ENCODE results near the gene PROC. TPM values are rescaled to one million over a fixed set of nuclear protein-coding genes. Genes with fewer than 3 reads are reported as not detected.

The PROC gene
- total RNA-seq: not detected

DNA sequence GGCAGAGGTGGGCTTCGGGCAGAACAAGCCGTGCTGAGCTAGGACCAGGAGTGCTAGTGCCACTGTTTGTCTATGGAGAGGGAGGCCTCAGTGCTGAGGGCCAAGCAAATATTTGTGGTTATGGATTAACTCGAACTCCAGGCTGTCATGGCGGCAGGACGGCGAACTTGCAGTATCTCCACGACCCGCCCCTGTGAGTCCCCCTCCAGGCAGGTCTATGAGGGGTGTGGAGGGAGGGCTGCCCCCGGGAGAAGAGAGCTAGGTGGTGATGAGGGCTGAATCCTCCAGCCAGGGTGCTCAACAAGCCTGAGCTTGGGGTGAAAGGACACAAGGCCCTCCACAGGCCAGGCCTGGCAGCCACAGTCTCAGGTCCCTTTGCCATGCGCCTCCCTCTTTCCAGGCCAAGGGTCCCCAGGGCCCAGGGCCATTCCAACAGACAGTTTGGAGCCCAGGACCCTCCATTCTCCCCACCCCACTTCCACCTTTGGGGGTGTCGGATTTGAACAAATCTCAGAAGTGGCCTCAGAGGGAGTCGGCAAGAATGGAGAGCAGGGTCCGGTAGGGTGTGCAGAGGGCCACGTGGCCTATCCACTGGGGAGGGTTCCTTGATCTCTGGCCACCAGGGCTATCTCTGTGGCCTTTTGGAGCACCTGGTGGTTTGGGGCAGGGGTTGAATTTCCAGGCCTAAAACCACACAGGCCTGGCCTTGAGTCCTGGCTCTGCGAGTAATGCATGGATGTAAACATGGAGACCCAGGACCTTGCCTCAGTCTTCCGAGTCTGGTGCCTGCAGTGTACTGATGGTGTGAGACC is at the start of gene PROC:
PROC (plus strand) TSS at position 128 of the 812 bp plus-strand sequence. CDS start 1,516 bp downstream, outside the sequence.
- intact Hi-C loops (cut with DNase I): loop anchor here (5.0 kb wide), 2 partner anchors 36 to 91 kb away; no protein-coding TSS in a partner anchor
- no peaks in the 10 kb centered on the region for H3K36me3 ChIP-seq
- H3K4me3 ChIP-seq: no peak within 1 kb of the TSS
- H3K9me3 ChIP-seq: no peaks in the 10 kb centered on the region
- peaks cover 21 to 30% (median 25%) of the 10 kb centered on the region in 4 donors for H3K4me1 ChIP-seq
- no peak within 1 kb of the TSS for H3K27ac ChIP-seq (replicated peaks in 1 of 4)
- DNase-seq (ENCODE audit: extremely low spot score): no peak
- peaks cover 6 to 76% (median 23%) of the 10 kb centered on the region in 4 donors for H3K27me3 ChIP-seq
- TF ChIP-seq CTCF (IDR thresholded peaks at IDR 0.05): no peak
- no peak for TF ChIP-seq POLR2AphosphoS5 (IDR thresholded peaks at IDR 0.05)
- TF ChIP-seq POLR2A (IDR thresholded peaks at IDR 0.05; ENCODE audit: low read depth): no peak
- TF ChIP-seq EP300 (IDR thresholded peaks at IDR 0.05): no peak
- WGBS: 92% methylated on average over 15 of the region's 16 CpGs

DNA sequence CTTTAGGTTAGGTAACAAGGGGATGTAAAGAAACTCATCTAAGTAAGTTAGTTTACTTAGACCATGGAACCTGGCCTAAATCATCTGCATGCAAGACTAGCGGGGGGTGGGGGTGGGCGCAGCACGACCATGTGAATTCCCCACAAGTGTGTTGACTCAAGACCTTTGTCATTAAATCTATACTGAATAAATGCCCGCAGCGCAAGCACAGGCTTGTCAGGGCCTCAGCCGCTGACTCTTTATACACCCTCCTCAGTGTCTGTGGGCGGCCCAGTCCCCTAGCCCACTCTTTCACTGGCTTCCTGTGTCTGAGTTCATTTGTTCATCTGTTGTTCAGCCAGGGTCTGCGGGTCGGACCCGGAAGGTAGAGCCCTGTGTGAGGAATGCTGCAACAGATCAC is 48.2 kb upstream of the PROC start:
- DNase-seq (ENCODE audit: extremely low spot score): no peak
- peaks cover 0 to 7% (median 0%) of the 10 kb centered on the region in 4 donors for H3K9me3 ChIP-seq
- no peak for TF ChIP-seq POLR2A (IDR thresholded peaks at IDR 0.05; ENCODE audit: low read depth)
- no peak for TF ChIP-seq CTCF (IDR thresholded peaks at IDR 0.05)
- no peak for TF ChIP-seq EP300 (IDR thresholded peaks at IDR 0.05)
- TF ChIP-seq POLR2AphosphoS5 (IDR thresholded peaks at IDR 0.05): no peak
- no peaks in the 10 kb centered on the region for H3K36me3 ChIP-seq
- 94% methylated on average over 10 of the region's 10 CpGs for WGBS
- no peak overlapping the region for H3K27ac ChIP-seq (replicated peaks in 1 of 4)
- H3K4me1 ChIP-seq: peaks cover 10 to 27% (median 17%) of the 10 kb centered on the region in 4 donors
- intact Hi-C loops (cut with DNase I): no loop called here
- no peaks in the 10 kb centered on the region for H3K27me3 ChIP-seq
- no peak overlapping the region for H3K4me3 ChIP-seq

DNA sequence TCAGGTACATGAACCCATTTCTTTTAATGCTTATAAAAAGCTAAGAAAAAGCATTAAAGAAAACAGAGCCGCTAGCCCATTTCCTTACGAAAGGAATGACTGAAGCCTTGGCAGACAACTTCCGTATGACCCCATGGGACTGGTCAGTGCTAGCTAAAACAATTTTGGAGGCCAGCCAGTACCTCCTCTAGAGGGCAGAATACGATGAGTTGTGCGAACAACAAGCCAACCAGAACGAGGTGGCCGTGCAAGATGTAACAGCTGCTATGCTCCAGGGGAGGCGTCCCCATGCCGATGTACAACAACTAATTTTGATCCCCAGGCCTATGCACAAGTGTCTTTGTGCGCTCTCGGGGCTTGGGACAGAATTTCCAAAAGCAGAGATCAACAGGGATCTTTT is 47.2 kb upstream of the PROC start:
- no peak overlapping the region for H3K4me3 ChIP-seq
- peaks cover 5 to 22% (median 12%) of the 10 kb centered on the region in 4 donors for H3K4me1 ChIP-seq
- no peak for DNase-seq (ENCODE audit: extremely low spot score)
- no peaks in the 10 kb centered on the region for H3K27me3 ChIP-seq
- H3K27ac ChIP-seq (replicated peaks in 1 of 4): no peak overlapping the region
- peaks cover 0 to 7% (median 0%) of the 10 kb centered on the region in 4 donors for H3K9me3 ChIP-seq
- TF ChIP-seq CTCF (IDR thresholded peaks at IDR 0.05) (no peak), EP300 (IDR thresholded peaks at IDR 0.05) (no peak), POLR2A (IDR thresholded peaks at IDR 0.05; ENCODE audit: low read depth) (no peak), POLR2AphosphoS5 (IDR thresholded peaks at IDR 0.05) (no peak)
- intact Hi-C loops (cut with DNase I): no loop called here
- 90% methylated on average over 11 of the region's 11 CpGs for WGBS
- H3K36me3 ChIP-seq: no peaks in the 10 kb centered on the region

GRCh38 chr2:127373362-127374083 is 44.7 kb upstream of the PROC start:
- Histone ChIP-seq H3K27ac (replicated peaks in 1 of 4) (no peak overlapping the region), H3K4me3 (no peak overlapping the region), H3K9me3 (peaks cover 0 to 7% (median 0%) of the 10 kb centered on the region in 4 donors), H3K4me1 (peaks cover 5 to 31% (median 17%) of the 10 kb centered on the region in 4 donors), H3K27me3 (no peaks in the 10 kb centered on the region), H3K36me3 (no peaks in the 10 kb centered on the region)
- WGBS: 95% methylated on average over 5 of the region's 5 CpGs
- TF ChIP-seq POLR2A (IDR thresholded peaks at IDR 0.05; ENCODE audit: low read depth): no peak
- no peak for TF ChIP-seq POLR2AphosphoS5 (IDR thresholded peaks at IDR 0.05)
- TF ChIP-seq CTCF (IDR thresholded peaks at IDR 0.05): no peak
- TF ChIP-seq EP300 (IDR thresholded peaks at IDR 0.05): no peak
- intact Hi-C loops (cut with DNase I): no loop called here
- DNase-seq (ENCODE audit: extremely low spot score): no peak

Measured in esophagus muscularis mucosa (tissue), 4 donors.